ENCODE results near the gene PPP1R9B.

- no peak for TF ChIP-seq EGR1 (IDR thresholded peaks at IDR 0.05; ENCODE audit: low read depth)
- TF ChIP-seq, protein P1, sequence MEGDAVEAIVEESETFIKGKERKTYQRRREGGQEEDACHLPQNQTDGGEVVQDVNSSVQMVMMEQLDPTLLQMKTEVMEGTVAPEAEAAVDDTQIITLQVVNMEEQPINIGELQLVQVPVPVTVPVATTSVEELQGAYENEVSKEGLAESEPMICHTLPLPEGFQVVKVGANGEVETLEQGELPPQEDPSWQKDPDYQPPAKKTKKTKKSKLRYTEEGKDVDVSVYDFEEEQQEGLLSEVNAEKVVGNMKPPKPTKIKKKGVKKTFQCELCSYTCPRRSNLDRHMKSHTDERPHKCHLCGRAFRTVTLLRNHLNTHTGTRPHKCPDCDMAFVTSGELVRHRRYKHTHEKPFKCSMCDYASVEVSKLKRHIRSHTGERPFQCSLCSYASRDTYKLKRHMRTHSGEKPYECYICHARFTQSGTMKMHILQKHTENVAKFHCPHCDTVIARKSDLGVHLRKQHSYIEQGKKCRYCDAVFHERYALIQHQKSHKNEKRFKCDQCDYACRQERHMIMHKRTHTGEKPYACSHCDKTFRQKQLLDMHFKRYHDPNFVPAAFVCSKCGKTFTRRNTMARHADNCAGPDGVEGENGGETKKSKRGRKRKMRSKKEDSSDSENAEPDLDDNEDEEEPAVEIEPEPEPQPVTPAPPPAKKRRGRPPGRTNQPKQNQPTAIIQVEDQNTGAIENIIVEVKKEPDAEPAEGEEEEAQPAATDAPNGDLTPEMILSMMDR (IDR thresholded peaks at IDR 0.05 in 2 of 3, conservative IDR thresholded peaks at IDR 0.05 in 1 of 3; ENCODE audit: borderline replicate concordance in 1 of 3, insufficient read depth in 1 of 3, low read depth in 2 of 3, low read length in 2 of 3), result peak; percentile 90 to 99 (median 93)
Measured at GRCh38 chr17:50094243-50094752, 56.2 kb downstream of the PPP1R9B start.

Data from HCT116 (cell line).